ENCODE data around the gene U2AF1L4.

The U2AF1L4 gene

DNA sequence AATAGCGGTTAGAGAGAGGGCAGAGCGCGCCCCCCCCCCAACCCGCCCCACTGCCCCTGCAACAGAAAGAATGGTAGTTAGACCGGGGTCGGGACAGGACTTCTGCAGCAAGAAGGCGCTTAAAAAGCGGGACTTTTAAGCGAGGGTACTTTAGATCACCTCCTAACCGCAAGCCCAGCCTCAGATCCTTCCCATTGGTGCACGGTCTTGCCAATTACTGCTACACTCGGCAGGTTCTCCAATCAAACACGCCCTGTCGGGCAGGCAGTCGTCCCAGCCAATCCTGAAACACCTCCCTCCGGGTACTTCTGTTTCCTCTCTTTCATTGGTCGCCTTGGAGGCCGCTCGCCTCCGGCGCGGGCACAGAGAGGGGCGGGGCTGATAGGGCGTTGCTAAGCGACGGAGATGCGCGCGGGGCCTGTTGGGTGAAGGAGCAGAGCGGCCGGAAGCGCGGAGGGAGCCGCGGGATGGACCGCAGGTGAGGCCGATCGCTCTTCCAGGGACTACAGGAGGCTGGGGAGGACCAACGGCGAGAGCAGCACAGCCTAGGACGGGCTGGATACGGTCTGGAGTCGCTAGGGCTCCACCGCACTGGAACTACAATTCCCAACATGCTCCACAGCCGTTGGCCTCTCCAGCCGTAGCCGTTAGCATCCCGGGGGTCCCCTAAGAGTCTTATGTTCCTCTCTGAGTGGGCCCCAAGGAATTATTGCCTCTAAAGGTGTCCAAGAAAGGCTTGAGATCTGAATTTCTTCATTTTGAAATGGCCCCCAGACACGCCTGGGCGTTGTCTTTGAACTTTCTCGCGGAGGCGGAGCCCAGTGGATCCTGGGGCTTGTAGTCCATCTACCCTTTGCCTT, 12.8 kb upstream of the U2AF1L4 start, which contains the start of gene PROSER3:
Gene PROSER3 (plus strand): TSS at position 428 of the 860 bp plus-strand sequence. CDS start 40 bp downstream, at position 468.
- DNase-seq, result peak; percentile 71 to 99 (median 98)

DNA sequence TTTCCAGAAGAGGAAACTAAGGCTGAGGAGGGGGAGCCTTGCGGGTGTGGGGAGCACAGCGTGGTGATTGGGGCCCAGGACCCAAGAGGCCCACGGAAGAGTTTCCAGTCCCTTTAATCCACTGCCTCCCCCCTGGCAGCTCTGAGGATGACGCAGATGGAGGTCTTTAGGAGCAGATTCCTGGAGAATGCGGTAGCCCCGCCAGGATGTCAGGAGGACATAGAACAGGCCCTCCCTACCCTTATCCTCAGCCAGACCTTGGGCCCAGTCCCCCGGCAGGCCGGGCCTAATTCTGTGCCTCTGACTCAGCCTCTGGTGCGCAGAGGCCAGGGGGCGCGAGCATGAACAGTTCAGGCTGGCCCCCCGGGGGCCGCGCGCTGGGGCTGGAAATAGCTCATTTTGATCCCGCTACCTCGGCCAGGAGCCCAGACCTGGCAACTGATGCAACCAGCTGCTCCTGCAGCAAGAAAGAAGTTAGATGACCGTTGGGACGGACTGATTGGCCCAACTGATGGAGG, 12.1 kb upstream of the U2AF1L4 start:
- peak in 32 of 58 donors; percentile 52 to 85 (median 72) for DNase-seq

DNA sequence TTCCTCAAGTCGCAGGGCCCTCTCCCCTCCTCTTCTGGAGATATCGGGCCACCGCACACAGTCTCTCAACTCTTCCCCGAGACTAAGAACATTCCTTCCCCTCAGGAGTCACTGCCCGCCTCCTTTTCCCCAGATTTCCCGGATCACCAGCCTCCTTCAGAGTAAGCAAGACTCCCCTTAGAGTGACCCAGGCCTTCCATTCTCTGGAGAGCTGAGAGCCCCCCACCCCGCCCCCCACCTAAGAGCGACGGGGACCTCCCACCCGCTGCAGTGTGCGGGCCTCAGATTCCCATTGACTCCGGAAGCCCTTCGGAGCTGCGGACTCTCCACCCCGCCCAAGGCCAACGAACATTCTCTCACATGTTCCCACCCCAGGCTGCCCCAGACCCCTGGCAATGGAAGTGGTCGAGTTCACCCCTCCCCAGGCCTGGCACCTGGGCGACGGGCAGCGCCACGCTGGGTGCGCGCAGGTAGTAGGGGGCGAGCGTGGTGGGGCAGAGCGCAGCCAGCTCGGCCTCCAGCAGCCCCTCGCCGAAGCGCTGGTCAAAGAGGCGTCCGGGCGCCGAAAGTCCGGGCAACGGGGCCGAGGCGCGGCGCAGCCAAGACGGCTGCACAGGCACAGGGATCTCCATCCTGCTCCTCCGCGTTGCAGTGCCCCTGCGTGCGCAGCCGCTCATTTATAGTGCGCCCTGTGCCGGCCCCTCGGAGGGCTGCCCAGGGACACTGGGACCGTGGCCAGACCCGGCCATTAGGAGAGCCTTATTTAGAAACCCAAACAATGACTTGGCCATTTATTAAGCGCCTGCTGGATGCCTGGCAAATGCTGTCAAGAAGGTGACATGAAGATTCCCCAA, 11.4 kb upstream of the U2AF1L4 start, which contains the start of gene HSPB6:
Gene HSPB6 (minus strand): TSS at position 653 of the 854 bp plus-strand sequence. CDS start 21 bp downstream, at position 632.
- peak in 24 of 58 donors; percentile 13 to 52 (median 26) for DNase-seq

DNA sequence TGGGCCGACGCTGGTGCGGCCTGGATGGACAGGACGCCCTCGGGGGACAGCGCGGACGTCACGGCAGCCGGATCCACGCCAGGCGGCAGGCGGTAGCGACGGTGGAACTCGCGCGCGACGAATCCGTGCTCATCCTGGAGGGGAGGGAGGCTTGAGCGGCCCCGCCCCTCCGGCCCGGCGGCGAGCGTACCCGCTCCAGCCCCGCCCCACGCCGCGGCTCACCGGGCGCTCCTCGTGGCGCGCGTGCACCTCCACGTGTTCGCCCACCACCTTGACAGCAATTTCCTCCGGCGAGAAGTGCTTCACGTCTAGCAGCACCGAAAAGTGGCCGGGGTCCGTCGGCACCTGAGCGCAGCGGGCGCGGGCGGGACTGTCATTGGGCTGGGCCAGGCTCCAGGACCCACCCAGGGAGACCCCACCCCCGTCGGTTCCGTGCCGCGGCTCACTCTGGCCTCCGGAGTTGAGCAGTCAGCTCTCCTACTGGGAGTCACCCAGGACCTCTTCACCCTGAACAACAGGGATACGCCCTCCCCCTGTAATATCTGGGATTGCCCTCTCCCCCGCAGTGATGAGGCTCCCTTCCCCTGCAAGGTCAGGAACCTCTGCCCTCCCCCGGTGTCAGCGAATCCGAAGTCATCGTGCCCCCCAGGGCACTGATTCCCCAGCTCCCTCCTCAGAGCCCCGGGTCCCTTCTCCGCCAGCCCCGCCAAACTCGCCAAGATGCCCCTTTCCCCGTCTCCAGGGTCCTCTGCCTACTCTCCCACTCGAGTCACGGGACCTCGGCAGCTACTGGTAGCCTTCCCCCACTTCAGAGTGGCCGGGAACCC, 10.5 kb upstream of the U2AF1L4 start:
- no peak for DNase-seq

DNA sequence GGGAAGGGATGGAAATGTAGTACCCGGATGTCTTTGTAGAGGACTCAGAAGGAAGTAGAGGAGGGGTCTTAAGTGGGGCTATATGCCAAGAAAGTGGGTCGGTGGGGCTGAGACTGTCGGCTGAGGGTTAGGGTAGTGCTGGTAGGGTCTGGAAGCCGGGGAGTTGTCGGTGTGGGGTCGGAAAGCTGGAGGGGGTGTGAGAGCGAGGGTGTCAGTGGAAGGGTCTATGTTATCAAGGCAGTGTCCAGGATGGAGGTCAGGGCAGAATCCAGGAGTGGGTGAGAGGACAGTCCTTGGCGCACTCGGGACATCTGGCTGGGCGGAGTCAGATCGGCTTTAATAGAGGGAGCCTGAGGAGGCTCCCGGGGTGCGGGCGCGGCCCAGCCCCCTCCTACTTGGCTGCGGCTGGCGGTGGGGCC, 9.9 kb upstream of the U2AF1L4 start:
- DNase-seq, result no peak

DNA sequence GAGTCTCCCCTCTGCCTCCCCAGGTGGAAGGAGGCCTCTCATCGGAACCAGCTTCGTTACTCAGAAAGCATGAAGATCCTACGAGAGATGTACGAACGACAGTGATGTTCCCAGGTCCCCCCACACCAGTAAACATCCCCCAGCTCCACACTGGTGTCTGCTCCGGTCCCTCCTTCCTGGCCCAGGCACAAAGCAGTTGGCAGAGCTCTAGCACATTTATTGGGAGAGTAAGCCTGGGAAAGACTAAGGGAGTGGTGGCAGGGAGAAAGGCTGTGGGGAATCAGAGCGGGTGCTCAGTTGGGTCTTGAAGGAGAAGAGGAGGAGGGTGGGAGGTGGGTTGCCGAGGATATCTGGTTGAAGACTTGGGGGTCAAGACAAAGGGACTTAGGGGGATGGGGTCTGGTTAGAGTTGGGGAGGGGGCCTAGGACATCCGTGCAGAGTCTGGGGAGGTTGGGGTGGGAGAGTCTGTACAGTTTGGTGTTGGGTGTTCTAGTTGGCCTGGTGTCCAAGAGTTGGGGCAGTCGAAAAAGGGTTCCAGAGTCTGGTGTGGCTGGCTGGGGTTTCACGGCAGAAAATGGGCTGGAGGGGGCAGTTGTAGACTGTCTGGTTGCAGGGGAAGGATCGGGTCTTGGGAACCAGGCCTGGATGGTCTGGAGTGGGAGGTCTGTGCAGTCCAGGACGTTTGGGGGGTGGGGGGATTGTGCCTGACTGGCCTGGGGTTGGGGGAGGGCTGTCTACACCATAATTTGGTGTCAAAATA, 9.3 kb upstream of the U2AF1L4 start:
- DNase-seq, result no peak

DNA sequence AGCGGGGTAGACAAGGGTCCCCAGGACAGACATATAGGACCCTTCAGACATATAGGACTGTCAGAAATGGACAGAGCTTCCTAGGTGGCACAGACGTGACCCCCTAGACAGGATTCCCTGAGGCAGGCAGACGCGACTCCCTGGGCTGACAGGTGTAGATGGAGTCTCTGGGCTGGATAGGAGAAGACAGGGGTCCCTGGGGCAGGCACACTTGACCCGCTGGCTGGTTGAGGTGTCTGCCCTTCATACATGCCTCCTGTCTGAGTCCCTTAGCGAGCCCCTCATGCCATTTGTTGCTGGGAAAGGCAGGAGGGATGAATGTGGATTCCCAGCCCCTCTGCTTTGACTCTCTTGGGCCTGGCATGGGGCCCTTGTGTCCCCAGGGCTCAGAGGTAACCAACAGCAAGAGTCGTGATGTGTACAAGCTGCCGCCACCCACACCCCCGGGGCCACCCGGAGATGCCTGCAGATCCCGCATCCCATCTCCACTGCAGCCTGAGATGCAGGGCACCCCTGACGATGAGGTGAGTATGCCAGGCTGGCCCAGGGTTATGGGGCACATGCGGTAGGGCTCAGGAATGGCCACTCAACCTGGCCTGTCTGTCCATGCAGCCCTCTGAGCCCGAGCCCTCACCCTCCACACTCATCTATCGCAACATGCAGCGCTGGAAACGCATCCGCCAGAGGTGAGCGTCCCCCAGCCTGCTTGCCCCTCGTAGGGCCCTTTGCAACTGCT, 8.6 kb upstream of the U2AF1L4 start:
- DNase-seq, result no peak

DNA sequence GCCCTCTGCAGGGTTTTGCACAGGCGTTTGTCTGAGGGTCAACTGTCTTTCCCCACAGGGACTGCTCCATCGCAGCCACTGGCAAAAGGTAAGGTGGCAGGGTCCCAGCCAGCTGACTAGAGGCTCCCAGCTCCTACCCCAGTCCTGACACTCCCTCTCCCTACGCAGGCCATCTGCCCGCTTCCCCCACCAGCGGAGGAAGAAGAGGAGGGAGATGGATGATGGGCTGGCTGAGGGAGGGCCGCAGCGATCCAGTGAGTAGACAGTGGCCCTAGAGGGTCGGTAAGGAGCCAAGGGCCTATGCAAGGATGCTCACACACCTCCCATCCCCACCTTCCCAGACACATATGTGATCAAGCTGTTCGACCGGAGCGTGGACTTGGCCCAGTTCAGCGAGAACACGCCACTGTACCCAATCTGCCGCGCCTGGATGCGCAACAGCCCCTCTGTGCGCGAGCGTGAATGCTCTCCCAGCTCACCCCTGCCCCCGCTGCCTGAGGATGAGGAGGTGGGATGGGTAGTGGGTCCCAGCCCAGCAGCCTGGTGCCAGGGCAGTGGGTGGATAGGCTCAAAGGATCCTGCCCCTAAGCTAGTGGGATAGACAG, 7.6 kb upstream of the U2AF1L4 start:
- no peak for DNase-seq

DNA sequence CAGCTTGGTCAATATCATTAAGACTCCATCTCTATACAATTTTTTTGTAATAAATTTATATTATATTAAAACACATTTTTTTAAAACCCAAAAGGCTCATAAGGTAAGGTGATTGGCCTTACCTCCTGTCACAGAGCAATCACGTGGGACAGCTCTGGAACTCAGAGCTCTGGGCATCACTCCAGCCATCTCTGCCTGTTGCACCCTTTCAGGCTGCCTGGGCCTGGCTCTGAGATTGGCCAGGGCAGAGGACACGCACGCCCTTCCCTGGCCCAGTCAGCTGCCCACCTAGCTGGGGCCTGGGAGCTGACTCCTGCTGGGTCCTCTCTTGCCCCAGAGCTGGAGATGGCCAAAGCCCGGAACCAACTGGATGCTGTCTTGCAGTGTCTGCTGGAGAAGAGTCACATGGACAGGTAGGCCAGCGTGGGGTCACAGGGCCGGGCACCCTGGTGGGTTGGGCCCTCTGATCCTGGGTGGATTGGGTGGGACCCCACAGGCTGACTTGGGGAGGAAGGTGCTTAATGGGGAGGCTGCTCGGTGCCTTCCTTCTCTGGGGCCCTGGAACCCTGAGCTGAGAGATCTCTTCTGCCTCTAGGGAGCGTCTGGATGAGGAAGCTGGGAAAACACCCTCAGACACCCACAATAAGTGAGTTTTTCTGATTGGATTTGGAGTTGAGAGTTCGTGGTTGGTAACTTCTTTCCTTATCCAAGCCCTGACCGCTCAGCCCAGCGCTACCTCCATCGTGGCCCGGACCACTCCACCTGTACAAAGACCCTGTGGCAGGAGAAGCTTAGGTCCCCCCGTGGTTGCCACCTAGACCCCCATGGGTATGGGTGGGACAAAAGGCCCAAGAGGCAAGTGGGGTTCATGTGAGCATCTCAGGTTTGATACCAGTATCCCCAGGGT, 6.9 kb upstream of the U2AF1L4 start:
- DNase-seq, result no peak

DNA sequence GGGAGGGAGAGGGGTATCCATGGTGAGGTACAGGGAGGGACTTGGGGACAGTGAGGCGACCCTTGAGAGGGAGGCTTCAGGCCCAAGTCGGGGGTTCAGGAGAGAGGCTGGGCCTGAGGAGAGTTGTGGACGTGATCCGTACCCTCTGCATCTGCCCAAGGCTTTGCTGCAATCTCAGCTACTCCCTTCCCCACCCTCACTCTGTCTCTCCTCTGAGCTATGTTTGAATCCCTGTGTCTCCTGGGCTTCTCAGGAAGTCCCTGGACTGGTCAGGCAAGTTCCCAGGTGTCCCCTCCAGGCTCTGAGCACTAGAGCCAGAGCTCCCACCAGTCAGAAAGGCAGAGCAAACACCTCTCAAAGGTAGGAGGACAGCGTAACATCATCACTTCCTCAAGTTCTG, 4.9 kb upstream of the U2AF1L4 start:
- DNase-seq, result no peak

DNA sequence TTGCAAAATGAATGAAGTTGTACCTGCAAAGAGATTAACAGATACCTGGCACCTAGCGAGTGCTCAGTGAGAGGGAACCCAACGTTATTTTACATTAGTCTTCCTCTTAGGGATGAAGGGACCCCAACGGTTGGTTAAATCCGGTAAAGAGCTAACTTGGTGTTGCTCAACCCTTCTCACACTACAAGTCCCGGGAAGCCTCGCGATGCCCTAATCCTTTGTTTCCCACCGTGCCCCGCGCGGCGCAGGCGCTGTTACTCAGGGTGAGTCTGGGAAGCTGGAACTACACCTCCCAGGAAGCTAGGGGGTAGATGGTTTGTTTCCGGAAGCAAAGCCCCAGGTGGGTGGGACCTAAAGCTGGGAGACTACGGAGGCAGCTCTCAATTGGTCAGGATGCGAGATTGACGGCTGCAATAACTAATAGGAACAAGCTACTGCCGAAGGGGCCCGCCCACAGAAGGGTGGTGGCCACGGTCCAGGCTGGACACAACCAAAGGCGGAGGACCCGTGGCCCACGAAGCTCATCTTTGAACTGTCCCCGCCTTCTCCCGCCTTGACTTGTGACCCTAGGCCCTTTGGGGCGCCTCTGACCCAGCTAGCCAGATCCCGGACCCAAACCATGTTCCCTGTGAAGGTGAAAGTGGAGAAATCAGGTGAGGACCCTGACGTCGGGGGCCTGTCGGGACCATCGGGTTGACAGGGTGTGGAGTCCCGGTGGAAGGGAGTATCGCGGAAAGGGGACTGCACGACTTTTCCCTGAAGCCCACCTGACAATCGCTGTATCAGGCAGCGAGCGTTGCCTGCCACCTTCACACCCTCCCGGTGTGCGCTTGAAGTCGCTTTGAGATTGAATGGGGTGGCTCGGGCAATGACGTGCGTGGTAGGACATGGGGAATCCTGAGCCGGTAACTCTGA, 3.1 kb upstream of the U2AF1L4 start, which contains the start of gene LIN37:
Gene LIN37 (plus strand): TSS at position 471 of the 915 bp plus-strand sequence. CDS start 149 bp downstream, at position 620.
- DNase-seq, result peak; percentile 95 to 100 (median 99)

DNA sequence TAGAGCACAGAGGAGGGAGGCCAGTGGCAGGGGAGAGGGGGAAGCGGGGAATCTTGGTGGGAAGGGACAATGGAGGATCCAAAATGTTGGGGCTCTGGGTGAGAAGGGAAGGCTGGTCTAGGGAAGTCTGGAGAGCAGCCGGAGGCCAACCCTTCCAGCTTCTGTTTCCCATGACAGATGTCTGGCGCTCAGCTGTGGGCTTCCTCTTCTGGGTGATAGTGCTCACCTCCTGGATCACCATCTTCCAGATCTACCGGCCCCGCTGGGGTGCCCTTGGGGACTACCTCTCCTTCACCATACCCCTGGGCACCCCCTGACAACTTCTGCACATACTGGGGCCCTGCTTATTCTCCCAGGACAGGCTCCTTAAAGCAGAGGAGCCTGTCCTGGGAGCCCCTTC, 1.3 kb upstream of the U2AF1L4 start:
- no peak for DNase-seq

DNA sequence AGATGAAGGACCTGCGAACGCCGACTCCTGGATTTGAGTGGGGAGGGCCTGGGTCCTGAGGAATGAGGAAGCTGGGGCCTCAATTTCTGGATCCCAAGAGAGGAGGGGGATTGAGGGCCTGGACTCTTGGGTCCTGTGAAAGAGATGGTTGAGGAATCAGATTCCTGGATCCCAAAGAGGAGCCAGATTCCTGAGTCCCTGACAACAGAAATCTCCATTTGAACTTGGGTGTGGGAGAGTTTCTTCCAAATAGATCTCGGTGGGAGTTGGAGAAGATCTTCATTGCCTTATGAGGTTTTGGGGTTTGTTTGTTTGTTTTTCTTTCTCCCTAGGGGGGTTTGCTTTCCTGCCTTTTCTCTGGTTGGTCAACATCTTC, 857 bp upstream of the U2AF1L4 start:
- no peak for DNase-seq

DNA sequence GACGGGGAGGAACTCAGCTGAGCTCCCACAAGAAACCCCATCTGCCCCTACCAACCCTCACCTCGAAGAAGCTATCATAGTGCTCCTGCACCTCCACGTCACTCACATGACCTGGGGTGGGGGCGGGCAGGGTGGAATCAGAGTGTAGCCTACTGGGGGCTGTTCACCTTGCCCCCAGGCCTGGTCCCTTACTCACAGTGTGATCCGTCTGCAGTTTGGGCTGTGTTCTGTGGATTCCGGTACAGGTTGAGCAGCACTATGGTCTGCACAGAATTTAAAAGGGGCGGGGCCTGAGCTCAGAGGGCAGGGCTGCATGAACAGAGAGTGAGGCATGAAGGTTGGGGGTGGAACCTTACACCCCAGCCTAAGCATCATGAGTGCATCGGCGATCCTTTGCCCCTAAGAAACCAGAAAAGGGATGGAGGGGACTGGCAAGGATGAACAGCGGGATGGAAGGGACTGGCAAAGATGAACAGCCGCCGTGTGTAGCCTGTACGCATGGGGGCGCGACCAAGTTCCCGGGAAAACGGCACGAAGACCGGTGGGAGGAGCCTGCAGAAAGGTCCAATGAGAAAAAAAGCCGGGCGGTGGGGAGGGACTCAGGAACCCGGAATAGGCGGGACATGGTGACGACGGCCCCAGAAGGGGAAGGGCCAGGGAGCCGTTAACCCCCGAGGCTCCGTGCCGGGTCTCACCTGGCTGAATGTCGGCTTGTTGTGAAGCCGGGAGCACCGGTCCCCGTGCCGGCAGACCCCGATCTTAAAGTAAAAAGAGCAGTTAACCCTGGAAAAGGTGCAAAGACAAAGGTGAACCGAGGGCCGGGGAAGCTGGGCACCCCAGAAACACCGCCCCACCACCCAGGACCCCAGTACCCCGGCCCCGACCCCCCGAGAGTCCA, 539 bp downstream of the U2AF1L4 start:
- DNase-seq, result peak; percentile 49 to 97 (median 92)

Data from anterior cingulate cortex (tissue), 58 donors.